ENCODE results near the gene GBX1.

GBX1 gene

DNA sequence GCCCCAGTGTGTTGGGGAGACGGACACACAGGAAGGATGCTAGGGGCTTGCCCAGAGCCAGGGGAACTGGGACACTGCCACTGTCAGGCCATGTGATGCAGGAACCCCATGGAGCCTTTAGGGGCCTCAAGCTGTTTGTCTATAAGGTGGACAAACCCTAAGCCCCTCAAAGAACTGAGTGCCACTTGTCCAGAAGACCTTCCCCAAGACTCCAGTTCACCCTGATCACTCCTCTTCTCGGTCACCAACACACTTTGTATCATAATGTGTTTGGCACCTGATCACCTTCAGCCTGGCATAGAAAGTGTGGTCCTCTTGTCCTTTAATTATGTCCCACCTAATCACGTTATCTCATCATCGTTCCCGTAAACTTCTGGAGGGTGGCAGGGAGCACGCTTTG lies 42.1 kb upstream of the GBX1 start:
- TF ChIP-seq, protein P1, sequence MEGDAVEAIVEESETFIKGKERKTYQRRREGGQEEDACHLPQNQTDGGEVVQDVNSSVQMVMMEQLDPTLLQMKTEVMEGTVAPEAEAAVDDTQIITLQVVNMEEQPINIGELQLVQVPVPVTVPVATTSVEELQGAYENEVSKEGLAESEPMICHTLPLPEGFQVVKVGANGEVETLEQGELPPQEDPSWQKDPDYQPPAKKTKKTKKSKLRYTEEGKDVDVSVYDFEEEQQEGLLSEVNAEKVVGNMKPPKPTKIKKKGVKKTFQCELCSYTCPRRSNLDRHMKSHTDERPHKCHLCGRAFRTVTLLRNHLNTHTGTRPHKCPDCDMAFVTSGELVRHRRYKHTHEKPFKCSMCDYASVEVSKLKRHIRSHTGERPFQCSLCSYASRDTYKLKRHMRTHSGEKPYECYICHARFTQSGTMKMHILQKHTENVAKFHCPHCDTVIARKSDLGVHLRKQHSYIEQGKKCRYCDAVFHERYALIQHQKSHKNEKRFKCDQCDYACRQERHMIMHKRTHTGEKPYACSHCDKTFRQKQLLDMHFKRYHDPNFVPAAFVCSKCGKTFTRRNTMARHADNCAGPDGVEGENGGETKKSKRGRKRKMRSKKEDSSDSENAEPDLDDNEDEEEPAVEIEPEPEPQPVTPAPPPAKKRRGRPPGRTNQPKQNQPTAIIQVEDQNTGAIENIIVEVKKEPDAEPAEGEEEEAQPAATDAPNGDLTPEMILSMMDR (IDR thresholded peaks at IDR 0.05; ENCODE audit: low read depth, low read length) = no peak
- DNase-seq (ENCODE audit: low read depth in 2 of 2) = no peak

DNA sequence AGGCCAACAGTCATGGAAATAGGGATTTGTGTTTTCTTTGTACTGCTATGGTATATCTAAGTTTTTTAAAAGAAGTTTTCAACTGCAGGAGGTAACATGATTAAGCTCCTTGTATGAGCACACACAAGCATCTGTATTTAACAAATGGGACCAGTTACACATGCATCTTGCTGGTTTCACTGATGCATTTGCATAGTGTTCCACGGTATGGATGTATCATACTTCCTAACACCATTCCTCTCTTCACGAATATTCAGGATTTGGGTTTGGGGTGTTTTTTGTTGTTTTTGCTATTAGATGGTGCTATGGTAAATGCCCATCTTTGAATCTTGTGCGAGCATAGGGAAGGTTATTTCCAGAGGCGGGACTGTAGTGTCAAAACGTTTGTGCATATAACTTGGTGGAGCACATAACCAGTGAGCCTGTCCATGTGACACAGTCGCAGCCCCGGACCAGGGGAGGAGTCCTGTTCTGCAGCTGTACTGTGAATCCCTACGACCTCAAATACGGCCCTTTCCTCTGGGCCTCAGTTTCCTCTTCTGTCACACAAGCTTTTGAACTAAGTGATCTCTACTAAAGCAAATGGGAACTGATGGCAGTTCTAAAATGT lies 40.9 kb upstream of the GBX1 start:
- TF ChIP-seq, protein P1 (IDR thresholded peaks at IDR 0.05; ENCODE audit: low read depth, low read length) = no peak
- no peak overlapping the region for H3K4me3 ChIP-seq (replicated peaks in 1 of 2; ENCODE audit: low read depth in 2 of 2, low read length in 2 of 2)
- DNase-seq (ENCODE audit: low read depth in 2 of 2) = no peak

More for the DNA sequence above, 42.1 kb upstream of the GBX1 start:
- H3K4me3 ChIP-seq (replicated peaks in 1 of 2; ENCODE audit: low read depth in 2 of 2, low read length in 2 of 2) = no peak overlapping the region

DNA sequence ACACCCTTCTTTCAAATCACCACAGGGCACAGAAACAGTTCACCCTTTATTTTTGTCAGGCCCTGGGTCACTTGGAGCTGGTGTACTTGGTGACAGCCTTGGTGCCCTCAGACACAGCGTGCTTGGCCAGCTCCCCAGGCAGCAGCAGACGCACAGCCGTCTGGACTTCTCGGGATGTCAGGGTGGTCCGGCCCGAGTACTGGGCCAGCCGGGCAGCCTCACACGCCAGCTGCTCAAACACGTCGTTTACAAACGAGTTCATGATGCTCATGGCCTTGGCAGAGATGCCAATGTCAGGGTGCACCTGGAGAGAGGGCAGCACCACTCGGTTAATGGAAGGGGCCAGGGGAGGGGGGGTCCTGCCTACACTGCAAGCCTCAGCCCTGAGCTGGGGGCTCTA lies 40.3 kb upstream of the GBX1 start:
- no peak for DNase-seq (ENCODE audit: low read depth in 2 of 2)
- TF ChIP-seq, protein P1 (IDR thresholded peaks at IDR 0.05; ENCODE audit: low read depth, low read length) = no peak
- no peak overlapping the region for H3K4me3 ChIP-seq (replicated peaks in 1 of 2; ENCODE audit: low read depth in 2 of 2, low read length in 2 of 2)

DNA sequence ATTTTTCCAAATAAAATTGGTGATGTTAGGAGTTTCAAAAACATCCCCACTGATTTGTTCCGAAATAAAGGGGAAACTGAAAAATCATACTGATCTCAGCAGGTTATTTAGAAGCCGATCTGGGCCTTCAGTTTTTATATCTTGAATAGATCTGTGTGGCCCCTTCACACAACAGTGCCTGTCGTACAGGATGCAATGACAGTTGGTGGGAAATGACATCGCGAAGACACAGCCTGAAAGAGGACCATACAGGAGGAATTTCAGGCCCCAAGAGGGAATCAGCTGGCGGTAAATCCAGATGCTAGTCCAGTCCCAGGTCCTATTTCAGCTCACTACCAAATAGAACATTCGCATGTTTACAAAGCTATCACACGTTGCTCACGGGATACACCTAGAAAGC lies 39.8 kb upstream of the GBX1 start:
- H3K4me3 ChIP-seq (replicated peaks in 1 of 2; ENCODE audit: low read depth in 2 of 2, low read length in 2 of 2) = no peak overlapping the region
- TF ChIP-seq, protein P1 (IDR thresholded peaks at IDR 0.05; ENCODE audit: low read depth, low read length) = no peak
- no peak for DNase-seq (ENCODE audit: low read depth in 2 of 2)

DNA sequence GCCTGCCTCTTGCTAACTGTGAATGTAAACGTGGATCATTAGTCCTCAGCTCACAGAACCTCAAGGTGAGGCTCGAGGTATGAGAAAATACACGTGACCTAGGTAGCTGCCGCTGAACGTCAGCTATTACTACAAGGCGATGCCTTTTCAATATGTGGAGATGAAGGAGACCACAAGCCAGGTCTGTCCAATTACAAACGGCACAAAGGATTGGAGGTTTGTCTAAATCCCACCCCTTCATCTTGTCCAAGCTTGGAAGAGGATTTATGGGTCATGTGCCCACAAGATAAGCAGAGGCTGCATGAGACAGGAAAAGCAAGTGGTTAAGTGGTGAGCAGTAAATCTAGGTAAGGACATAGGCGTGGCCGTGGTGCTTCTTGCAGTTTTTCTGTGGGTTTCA lies 39.4 kb upstream of the GBX1 start:
- DNase-seq (ENCODE audit: low read depth in 2 of 2) = no peak
- TF ChIP-seq, protein P1 (IDR thresholded peaks at IDR 0.05; ENCODE audit: low read depth, low read length) = no peak

DNA sequence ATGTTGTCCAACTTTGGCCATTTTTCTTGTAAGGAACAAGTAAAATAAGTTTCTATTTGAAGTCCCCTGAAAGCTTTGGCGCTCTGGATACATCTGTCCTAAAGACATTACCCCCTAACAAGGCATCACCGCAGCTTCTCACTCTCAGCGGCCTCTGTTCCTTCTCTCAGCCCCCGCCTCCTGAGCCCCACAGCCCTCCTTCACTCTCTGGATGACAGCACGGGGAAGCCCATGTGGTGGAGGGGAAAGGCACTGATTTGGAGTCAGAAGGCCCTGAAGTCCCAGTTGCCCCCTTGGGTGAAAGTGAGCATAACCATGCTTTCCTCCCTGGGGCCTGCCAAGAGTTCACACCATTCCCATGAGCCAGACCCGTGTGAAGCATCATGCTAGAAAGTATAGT lies 38.2 kb upstream of the GBX1 start:
- no peak for DNase-seq (ENCODE audit: low read depth in 2 of 2)
- TF ChIP-seq, protein P1 (IDR thresholded peaks at IDR 0.05; ENCODE audit: low read depth, low read length) = no peak
- H3K4me3 ChIP-seq (replicated peaks in 1 of 2; ENCODE audit: low read depth in 2 of 2, low read length in 2 of 2) = no peak overlapping the region

More for the DNA sequence above, 39.4 kb upstream of the GBX1 start:
- H3K4me3 ChIP-seq (replicated peaks in 1 of 2; ENCODE audit: low read depth in 2 of 2, low read length in 2 of 2) = no peak overlapping the region

Measured in cardiac fibroblast (primary cell).